Smooth muscle cell (in vitro differentiated cells): Measurements from ENCODE around the gene PLXNA4. TPM values are rescaled to one million over a fixed set of nuclear protein-coding genes. Genes with fewer than 3 reads are reported as not detected.

Experiments used
- DNase-seq: peaks from one replicate; lab custom pipeline; 2025; ENCODE audit not compliant: unreplicated experiment; lab: John Stamatoyannopoulos, UW
- H2AFZ ChIP-seq: fragments of 200-600 bp; sonication (generic); 2 replicates; pipeline ENCODE4 v1.6.0; 2016; ENCODE audit warnings: antibody characterized with exemption, low read depth, mild to moderate bottlenecking
- H3F3A ChIP-seq: fragments of 200-600 bp; sonication (generic); 2 replicates; pipeline ENCODE4 v1.6.0; 2017; ENCODE audit warnings: antibody characterized with exemption, low read depth
- H3K27ac ChIP-seq: fragments of 200-600 bp; sonication (generic); 2 replicates; pipeline ENCODE4 v1.5.1; 2016; ENCODE audit warnings: low read depth, mild to moderate bottlenecking
- H3K27me3 ChIP-seq: fragments of 200-600 bp; sonication (generic); 2 replicates; pipeline ENCODE4 v1.6.1; 2016; ENCODE audit warnings: low read depth, mild to moderate bottlenecking
- H3K36me3 ChIP-seq: fragments of 200-600 bp; sonication (generic); 2 replicates; pipeline ENCODE4 v1.5.1; 2016; ENCODE audit warnings: low read depth
- H3K4me1 ChIP-seq: fragments of 200-600 bp; sonication (generic); 2 replicates; pipeline ENCODE4 v1.5.1; 2016; ENCODE audit warnings: low read depth
- H3K4me2 ChIP-seq: fragments of 200-600 bp; sonication (generic); 2 replicates; pipeline ENCODE4 v1.6.0; 2016; ENCODE audit warnings: mild to moderate bottlenecking
- H3K4me3 ChIP-seq: fragments of 200-600 bp; sonication (generic); 2 replicates; pipeline ENCODE4 v1.5.1; 2016; ENCODE audit warnings: mild to moderate bottlenecking
- H3K79me2 ChIP-seq: fragments of 200-600 bp; sonication (generic); 2 replicates; pipeline ENCODE4 v1.6.0; 2016; ENCODE audit warnings: low read depth, mild to moderate bottlenecking
- H3K9ac ChIP-seq: fragments of 200-600 bp; sonication (generic); 2 replicates; pipeline ENCODE4 v1.6.0; 2016; ENCODE audit warnings: low read depth
- H3K9me3 ChIP-seq: fragments of 200-600 bp; sonication (generic); replicated peaks from 2 replicates; pipeline ENCODE4 v1.5.1; 2016; ENCODE audit warnings: low read depth
- H4K20me1 ChIP-seq: fragments of 200-600 bp; sonication (generic); 2 replicates; pipeline ENCODE4 v1.6.0; 2016; ENCODE audit warnings: low read depth
- CTCF ChIP-seq: fragments of 200-600 bp; sonication (generic); IDR thresholded peaks from 2 replicates; pipeline ENCODE4 v1.5.1; 2017; ENCODE audit warnings: borderline replicate concordance, mild to moderate bottlenecking, antibody characterized with exemption; ENCODE audit not compliant: insufficient read depth, poor library complexity, severe bottlenecking
- WGBS: methylation state at CpG from one replicate; pipeline ENCODE4 v1.1.7; 2016; ENCODE audit warnings: low lambda C conversion rate; 5-methylcytosine and 5-hydroxymethylcytosine counted together
- polyA plus RNA-seq: library from polyadenylated mRNA; unstranded; fragments of >200 nt; fragmentation: Nextera tagmentation; extraction: Ambion mirVana; gene quantifications from 2 replicates; pipeline ENCODE4 v1.2.1, GENCODE V29; 2016
- total RNA-seq: library from RNA; depleted of rRNA; stranded (reverse); fragments of >200 nt; gene quantifications from 2 replicates; pipeline ENCODE4 v1.2.3, GENCODE V29; 2014

PLXNA4 gene
- total and polyA plus RNA-seq, 2 experiments from 2014 or later, result 8.5 to 9.9 TPM

- H3K4me3 ChIP-seq, result no peak overlapping the region
- peaks cover 12% of the 10 kb centered on the region for H3K4me1 ChIP-seq
Measured at GRCh38 chr7:132158841-132159240, 417.4 kb downstream of the PLXNA4 start.

GRCh38 chr7:132158166-132158565 is 418.1 kb downstream of the PLXNA4 start:
- no peak overlapping the region for H2AFZ ChIP-seq
- H3K27ac ChIP-seq, result peak overlapping the region; percentile 29
- 45% methylated on average over 2 of the region's 2 CpGs for WGBS
- H3K36me3 ChIP-seq, result no peaks in the 10 kb centered on the region
- peaks cover 4% of the 10 kb centered on the region for H3F3A ChIP-seq
- H3K9me3 ChIP-seq, result no peaks in the 10 kb centered on the region
- H3K79me2 ChIP-seq, result no peaks in the 10 kb centered on the region
- H3K4me2 ChIP-seq, result no peak overlapping the region
- no peak for DNase-seq
- H3K4me3 ChIP-seq, result no peak overlapping the region
- no peaks in the 10 kb centered on the region for H4K20me1 ChIP-seq
- H3K4me1 ChIP-seq, result peaks cover 12% of the 10 kb centered on the region
- no peak for TF ChIP-seq CTCF
- no peak overlapping the region for H3K9ac ChIP-seq
- no peaks in the 10 kb centered on the region for H3K27me3 ChIP-seq

More at GRCh38 chr7:132158841-132159240, 417.4 kb downstream of the PLXNA4 start:
- Histone ChIP-seq H3K36me3 (no peaks in the 10 kb centered on the region), H3K9me3 (no peaks in the 10 kb centered on the region), H3K27me3 (no peaks in the 10 kb centered on the region), H3F3A (peaks cover 4% of the 10 kb centered on the region), H3K9ac (no peak overlapping the region), H3K4me2 (no peak overlapping the region), H2AFZ (no peak overlapping the region), H3K27ac (peak overlapping the region; percentile 15), H3K79me2 (no peaks in the 10 kb centered on the region), H4K20me1 (no peaks in the 10 kb centered on the region)
- WGBS, result 71% methylated on average over 3 of the region's 3 CpGs
- no peak for DNase-seq
- no peak for TF ChIP-seq CTCF

- Histone ChIP-seq H3K27me3 (no peaks in the 10 kb centered on the region), H3K4me2 (no peak overlapping the region), H3K27ac (no peak overlapping the region), H3K36me3 (no peaks in the 10 kb centered on the region), H2AFZ (no peak overlapping the region), H3K4me1 (peaks cover 1% of the 10 kb centered on the region), H3K9ac (no peak overlapping the region), H3K4me3 (no peak overlapping the region), H3K79me2 (no peaks in the 10 kb centered on the region), H3K9me3 (no peaks in the 10 kb centered on the region), H3F3A (peaks cover 4% of the 10 kb centered on the region), H4K20me1 (no peaks in the 10 kb centered on the region)
- no peak for DNase-seq
- WGBS, result 97% methylated on average over 5 of the region's 5 CpGs
- TF ChIP-seq CTCF, result no peak
Measured at GRCh38 chr7:132155715-132156114, 420.6 kb downstream of the PLXNA4 start.

GRCh38 chr7:132154695-132155471 is 421.4 kb downstream of the PLXNA4 start:
- Histone ChIP-seq H3K4me1 (no peaks in the 10 kb centered on the region), H3K9me3 (no peaks in the 10 kb centered on the region), H3K79me2 (no peaks in the 10 kb centered on the region), H2AFZ (no peak overlapping the region), H3K4me3 (no peak overlapping the region), H3K27ac (no peak overlapping the region), H4K20me1 (no peaks in the 10 kb centered on the region), H3K9ac (no peak overlapping the region), H3F3A (peaks cover 4% of the 10 kb centered on the region), H3K4me2 (no peak overlapping the region), H3K36me3 (no peaks in the 10 kb centered on the region), H3K27me3 (no peaks in the 10 kb centered on the region)
- WGBS, result 76% methylated on average over 8 of the region's 8 CpGs
- no peak for DNase-seq
- TF ChIP-seq CTCF, result no peak
